ENCODE results near the gene AR.

AR gene

DNA sequence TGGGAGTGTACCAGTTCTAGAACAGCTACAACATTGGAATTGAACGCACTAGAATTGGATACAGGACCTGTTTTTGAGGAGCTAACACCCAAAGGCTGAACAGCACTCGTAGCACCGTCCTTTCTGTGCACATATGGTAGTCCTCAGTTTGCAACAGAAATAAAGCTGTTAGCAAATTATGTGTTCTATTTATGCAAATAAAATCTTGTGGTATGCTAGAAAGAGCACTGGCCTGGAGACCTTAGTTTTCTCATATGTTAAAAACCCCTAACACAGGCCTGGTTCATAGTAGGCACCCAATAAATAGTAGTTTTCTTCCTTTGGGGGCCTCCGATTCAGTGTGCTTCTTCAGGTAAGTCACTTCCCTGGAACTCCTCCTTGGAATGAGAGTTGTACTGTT lies 140.3 kb downstream of the AR start:
- POLR2A ChIA-PET, result no interaction called here
- CTCF ChIA-PET, result no interaction called here
- DNase-seq (ENCODE audit: extremely low spot score), result no peak
- TF ChIP-seq, protein P1, sequence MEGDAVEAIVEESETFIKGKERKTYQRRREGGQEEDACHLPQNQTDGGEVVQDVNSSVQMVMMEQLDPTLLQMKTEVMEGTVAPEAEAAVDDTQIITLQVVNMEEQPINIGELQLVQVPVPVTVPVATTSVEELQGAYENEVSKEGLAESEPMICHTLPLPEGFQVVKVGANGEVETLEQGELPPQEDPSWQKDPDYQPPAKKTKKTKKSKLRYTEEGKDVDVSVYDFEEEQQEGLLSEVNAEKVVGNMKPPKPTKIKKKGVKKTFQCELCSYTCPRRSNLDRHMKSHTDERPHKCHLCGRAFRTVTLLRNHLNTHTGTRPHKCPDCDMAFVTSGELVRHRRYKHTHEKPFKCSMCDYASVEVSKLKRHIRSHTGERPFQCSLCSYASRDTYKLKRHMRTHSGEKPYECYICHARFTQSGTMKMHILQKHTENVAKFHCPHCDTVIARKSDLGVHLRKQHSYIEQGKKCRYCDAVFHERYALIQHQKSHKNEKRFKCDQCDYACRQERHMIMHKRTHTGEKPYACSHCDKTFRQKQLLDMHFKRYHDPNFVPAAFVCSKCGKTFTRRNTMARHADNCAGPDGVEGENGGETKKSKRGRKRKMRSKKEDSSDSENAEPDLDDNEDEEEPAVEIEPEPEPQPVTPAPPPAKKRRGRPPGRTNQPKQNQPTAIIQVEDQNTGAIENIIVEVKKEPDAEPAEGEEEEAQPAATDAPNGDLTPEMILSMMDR (IDR thresholded peaks at IDR 0.05; ENCODE audit: control extremely low read depth, extremely low read depth, low read depth, missing control alignments), result no peak

DNA sequence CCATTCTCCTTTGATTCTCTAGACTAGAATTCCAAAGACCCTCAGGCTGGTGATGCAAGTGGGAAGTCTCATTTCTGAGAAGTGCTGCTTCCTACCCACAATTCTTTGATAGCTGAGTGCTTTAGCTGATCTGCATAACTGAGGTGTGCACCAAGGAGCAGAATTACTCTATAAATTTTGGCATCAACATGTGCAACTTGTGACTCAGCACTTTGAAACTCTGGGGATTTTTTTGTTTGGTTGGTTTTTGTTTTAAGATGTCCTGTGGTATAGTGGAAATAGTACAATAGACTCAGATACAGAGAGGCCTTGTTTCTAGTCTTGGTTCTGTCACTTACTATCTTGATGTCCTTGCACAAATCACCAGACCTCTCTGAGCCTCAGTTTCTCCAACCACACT lies 148.4 kb downstream of the AR start:
- POLR2A ChIA-PET, result no interaction called here
- CTCF ChIA-PET, result no interaction called here
- no peak for DNase-seq (ENCODE audit: extremely low spot score)
- TF ChIP-seq, protein P1 (IDR thresholded peaks at IDR 0.05; ENCODE audit: control extremely low read depth, extremely low read depth, low read depth, missing control alignments), result no peak

DNA sequence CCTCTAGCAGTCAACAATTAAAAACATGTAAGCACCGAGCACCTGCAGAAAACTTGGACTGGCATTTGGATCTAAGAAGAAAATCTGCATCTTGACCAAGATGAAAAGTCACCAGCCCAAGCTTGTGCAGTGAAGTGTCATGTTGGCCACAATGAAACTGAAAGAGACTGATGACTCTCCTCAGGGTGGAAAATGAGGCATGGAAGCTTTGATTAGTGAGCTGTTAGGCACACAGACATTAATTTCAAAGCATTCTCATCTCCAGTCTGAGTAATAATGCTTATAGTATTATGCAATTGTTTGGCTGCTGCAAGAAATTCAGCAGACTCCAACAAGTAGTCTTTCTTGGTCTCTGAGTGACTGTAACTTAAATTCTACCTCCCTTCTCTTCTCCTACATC lies 150.1 kb downstream of the AR start:
- ChIA-PET CTCF (no interaction called here), POLR2A (no interaction called here)
- DNase-seq (ENCODE audit: extremely low spot score), result no peak
- TF ChIP-seq, protein P1 (IDR thresholded peaks at IDR 0.05; ENCODE audit: control extremely low read depth, extremely low read depth, low read depth, missing control alignments), result no peak

DNA sequence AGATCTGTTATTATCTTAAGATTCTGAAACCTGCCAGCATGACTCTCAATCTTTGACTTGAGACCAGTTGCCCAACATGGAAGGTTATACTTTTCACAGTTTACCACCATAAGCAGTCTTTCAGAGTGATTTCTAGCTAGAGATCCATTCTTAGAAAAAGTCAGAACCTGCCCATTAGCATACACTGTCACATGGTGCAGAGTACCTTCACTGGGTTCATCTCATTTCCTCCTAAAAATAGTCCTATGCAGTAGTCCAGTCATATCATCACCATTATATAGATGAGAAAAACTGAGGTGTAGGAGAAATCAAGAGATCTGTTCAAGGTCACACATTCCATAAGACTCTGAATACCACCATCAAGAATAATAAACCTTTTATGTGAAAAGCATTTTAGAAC lies 153.6 kb downstream of the AR start:
- no peak for DNase-seq (ENCODE audit: extremely low spot score)
- TF ChIP-seq, protein P1 (IDR thresholded peaks at IDR 0.05; ENCODE audit: control extremely low read depth, extremely low read depth, low read depth, missing control alignments), result no peak
- POLR2A ChIA-PET, result no interaction called here
- CTCF ChIA-PET, result no interaction called here

DNA sequence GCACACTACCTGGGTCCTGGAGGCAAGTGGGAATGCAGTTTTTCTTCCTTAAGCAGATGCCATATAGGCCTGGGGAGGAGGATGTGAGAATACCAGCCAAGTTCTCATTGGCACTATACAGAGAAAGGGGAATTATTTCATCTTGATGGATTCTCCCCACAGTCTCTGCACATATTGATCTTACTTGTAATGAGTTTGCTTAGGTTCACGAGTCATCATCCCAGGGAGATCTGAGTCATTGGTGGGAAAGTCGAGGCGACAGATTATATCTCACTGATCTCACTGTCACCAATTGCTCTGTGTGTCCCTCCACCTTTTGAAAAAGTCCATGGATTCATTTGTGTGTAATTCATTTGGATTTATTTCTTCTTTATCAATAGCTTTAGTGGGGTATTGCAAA lies 156.8 kb downstream of the AR start:
- ChIA-PET POLR2A (no interaction called here), CTCF (no interaction called here)
- TF ChIP-seq, protein P1 (IDR thresholded peaks at IDR 0.05; ENCODE audit: control extremely low read depth, extremely low read depth, low read depth, missing control alignments), result no peak
- no peak for DNase-seq (ENCODE audit: extremely low spot score)

DNA sequence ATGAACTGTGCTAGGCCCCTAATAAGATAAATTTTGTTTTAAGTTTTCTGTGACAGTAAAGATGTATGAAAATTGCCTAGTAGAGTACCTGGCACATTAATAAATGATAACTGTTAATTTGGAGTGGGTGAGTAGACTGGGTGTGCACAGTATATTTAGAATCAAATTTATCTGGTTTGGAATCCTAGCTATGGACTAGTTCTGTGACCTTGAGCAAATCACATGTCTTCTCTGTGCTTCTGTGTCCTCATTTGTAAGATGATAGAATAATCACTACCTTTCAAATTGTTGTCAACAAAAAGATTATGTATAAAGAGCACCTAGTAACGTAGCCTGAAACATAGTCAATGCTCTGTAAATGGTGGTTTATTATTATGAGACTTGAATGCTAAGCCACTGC lies 170.2 kb downstream of the AR start:
- ChIA-PET POLR2A (no interaction called here), CTCF (no interaction called here)
- DNase-seq (ENCODE audit: extremely low spot score), result no peak
- TF ChIP-seq, protein P1 (IDR thresholded peaks at IDR 0.05; ENCODE audit: control extremely low read depth, extremely low read depth, low read depth, missing control alignments), result no peak

DNA sequence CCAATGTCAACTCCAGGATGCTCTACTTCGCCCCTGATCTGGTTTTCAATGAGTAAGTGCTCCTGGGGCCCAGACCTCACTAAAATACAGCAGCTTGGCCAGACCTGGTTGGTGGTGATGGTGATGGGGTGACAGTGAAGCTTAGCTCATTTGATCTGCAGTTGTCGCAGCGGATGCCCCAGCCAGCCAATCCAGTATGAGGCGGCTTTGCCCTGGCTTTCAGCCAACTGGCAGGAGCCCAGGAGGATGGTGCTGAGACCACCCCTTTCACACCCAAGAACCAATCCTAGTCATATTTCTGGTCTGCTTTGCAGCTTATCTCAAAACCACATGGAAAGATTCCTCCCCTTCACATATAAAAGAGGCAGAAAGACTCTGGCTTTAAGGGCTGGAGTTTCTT lies 173.8 kb downstream of the AR start:
- CTCF ChIA-PET, result no interaction called here
- DNase-seq (ENCODE audit: extremely low spot score), result no peak
- POLR2A ChIA-PET, result no interaction called here
- TF ChIP-seq, protein P1 (IDR thresholded peaks at IDR 0.05; ENCODE audit: control extremely low read depth, extremely low read depth, low read depth, missing control alignments), result no peak

Data from GM10248 (cell line).